ENCODE measurements around the gene PLP2.

GRCh38 chrX:49188468-49189076 is 16.9 kb downstream of the PLP2 start:
- TF ChIP-seq, protein P1, sequence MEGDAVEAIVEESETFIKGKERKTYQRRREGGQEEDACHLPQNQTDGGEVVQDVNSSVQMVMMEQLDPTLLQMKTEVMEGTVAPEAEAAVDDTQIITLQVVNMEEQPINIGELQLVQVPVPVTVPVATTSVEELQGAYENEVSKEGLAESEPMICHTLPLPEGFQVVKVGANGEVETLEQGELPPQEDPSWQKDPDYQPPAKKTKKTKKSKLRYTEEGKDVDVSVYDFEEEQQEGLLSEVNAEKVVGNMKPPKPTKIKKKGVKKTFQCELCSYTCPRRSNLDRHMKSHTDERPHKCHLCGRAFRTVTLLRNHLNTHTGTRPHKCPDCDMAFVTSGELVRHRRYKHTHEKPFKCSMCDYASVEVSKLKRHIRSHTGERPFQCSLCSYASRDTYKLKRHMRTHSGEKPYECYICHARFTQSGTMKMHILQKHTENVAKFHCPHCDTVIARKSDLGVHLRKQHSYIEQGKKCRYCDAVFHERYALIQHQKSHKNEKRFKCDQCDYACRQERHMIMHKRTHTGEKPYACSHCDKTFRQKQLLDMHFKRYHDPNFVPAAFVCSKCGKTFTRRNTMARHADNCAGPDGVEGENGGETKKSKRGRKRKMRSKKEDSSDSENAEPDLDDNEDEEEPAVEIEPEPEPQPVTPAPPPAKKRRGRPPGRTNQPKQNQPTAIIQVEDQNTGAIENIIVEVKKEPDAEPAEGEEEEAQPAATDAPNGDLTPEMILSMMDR (IDR thresholded peaks at IDR 0.05; ENCODE audit: low read length): no peak
- no peak for TF ChIP-seq EZH2phosphoT487 (IDR thresholded peaks at IDR 0.05; ENCODE audit: low read length)
- TF ChIP-seq EZH2 (optimal IDR thresholded peaks at IDR 0.05; ENCODE audit: low read depth, low read length): no peak
